Trophoblast cell (in vitro differentiated cells and primary cell): ENCODE results near the gene KCTD8.

Experiments used
- DNase-seq, 2 donors: peaks; one replicate each; pipeline ENCODE4 v3.0.0-alpha.2; 2016
- H2AFZ ChIP-seq: 2 replicates; pipeline ENCODE4 v1.6.1; 2013; ENCODE audit warnings: low read length, moderate library complexity, mild to moderate bottlenecking; ENCODE audit not compliant: insufficient read depth, poor library complexity
- H2AK5ac ChIP-seq: 2 replicates; pipeline ENCODE4 v1.6.1; 2013; ENCODE audit warnings: mild to moderate bottlenecking, low read length
- H2BK120ac ChIP-seq: 2 replicates; pipeline ENCODE4 v1.6.1; 2013; ENCODE audit warnings: low read length, mild to moderate bottlenecking, moderate library complexity; ENCODE audit not compliant: insufficient read depth, poor library complexity
- H2BK12ac ChIP-seq: 2 replicates; pipeline ENCODE4 v1.6.1; 2013; ENCODE audit warnings: mild to moderate bottlenecking, low read length, moderate library complexity
- H2BK5ac ChIP-seq: 2 replicates; pipeline ENCODE4 v1.6.1; 2013; ENCODE audit warnings: low read length, low read depth, moderate library complexity, mild to moderate bottlenecking; ENCODE audit not compliant: poor library complexity
- H3K14ac ChIP-seq: 2 replicates; pipeline ENCODE4 v1.6.1; 2013; ENCODE audit warnings: mild to moderate bottlenecking, low read length
- H3K18ac ChIP-seq: 2 replicates; pipeline ENCODE4 v1.6.1; 2013; ENCODE audit warnings: mild to moderate bottlenecking, low read length
- H3K23ac ChIP-seq: 2 replicates; pipeline ENCODE4 v1.6.1; 2013; ENCODE audit warnings: low read length
- H3K27ac ChIP-seq: 2 replicates; pipeline ENCODE4 v1.5.1; 2013; ENCODE audit warnings: low read depth, mild to moderate bottlenecking, inconsistent platforms, low read length, moderate library complexity
- H3K27me3 ChIP-seq: 2 replicates; pipeline ENCODE4 v1.6.1; 2013; ENCODE audit warnings: inconsistent platforms, mild to moderate bottlenecking, low read length, moderate library complexity; ENCODE audit not compliant: insufficient read depth
- H3K36me3 ChIP-seq, 2 experiments: 1 replicate in 1 of 2; 2 replicates in 1 of 2; pipeline ENCODE4 v1.6.1; 2013; ENCODE audit warnings: low read length in 2 of 2, mild to moderate bottlenecking in 2 of 2, moderate library complexity in 1 of 2; ENCODE audit not compliant: insufficient read depth in 2 of 2, control insufficient read depth in 1 of 2
- H3K4ac ChIP-seq: 2 replicates; pipeline ENCODE4 v1.6.1; 2013; ENCODE audit warnings: low read depth, mild to moderate bottlenecking, low read length, moderate library complexity
- H3K4me1 ChIP-seq, 2 experiments: 1 replicate in 1 of 2; 2 replicates in 1 of 2; pipeline ENCODE4 v1.6.1; 2013; ENCODE audit warnings: low read length in 2 of 2, mild to moderate bottlenecking in 2 of 2, moderate library complexity in 1 of 2; ENCODE audit not compliant: insufficient read depth in 2 of 2, control insufficient read depth in 1 of 2
- H3K4me2 ChIP-seq: 2 replicates; pipeline ENCODE4 v1.6.1; 2013; ENCODE audit warnings: inconsistent platforms, mild to moderate bottlenecking, low read length, moderate library complexity
- H3K4me3 ChIP-seq: 2 replicates; pipeline ENCODE4 v1.5.1; 2013; ENCODE audit warnings: mild to moderate bottlenecking, low read depth, low read length, inconsistent platforms
- H3K79me1 ChIP-seq: one replicate; pipeline ENCODE4 v1.6.1; 2013; ENCODE audit warnings: low read length
- H3K79me2 ChIP-seq: 2 replicates; pipeline ENCODE4 v1.6.1; 2013; ENCODE audit warnings: low read length, mild to moderate bottlenecking; ENCODE audit not compliant: control insufficient read depth, insufficient read depth, poor library complexity
- H3K9ac ChIP-seq: 2 replicates; pipeline ENCODE4 v1.6.1; 2013; ENCODE audit warnings: mild to moderate bottlenecking, low read length
- H3K9me3 ChIP-seq: 2 replicates; pipeline ENCODE4 v1.6.1; 2013; ENCODE audit warnings: low read depth, mild to moderate bottlenecking, control low read depth, inconsistent platforms, low read length; ENCODE audit not compliant: insufficient read depth
- H4K12ac ChIP-seq: 2 replicates; pipeline ENCODE4 v1.6.1; 2013; ENCODE audit warnings: low read depth, mild to moderate bottlenecking, low read length, moderate library complexity
- H4K8ac ChIP-seq: 2 replicates; pipeline ENCODE4 v1.6.1; 2013; ENCODE audit warnings: low read depth, mild to moderate bottlenecking, low read length, moderate library complexity
- H4K91ac ChIP-seq: one replicate; pipeline ENCODE4 v1.6.1; 2013; ENCODE audit warnings: low read depth, mild to moderate bottlenecking, low read length, moderate library complexity
- WGBS: extraction: QIAGEN DNeasy Blood & Tissue Kit; methylation state at CpG from one replicate; pipeline ENCODE4 v1.1.7; 2013; ENCODE audit warnings: missing lambda C conversion rate; ENCODE audit not compliant: insufficient read length, insufficient coverage; ENCODE audit errors: extremely low coverage; 5-methylcytosine and 5-hydroxymethylcytosine counted together

The KCTD8 gene

DNA sequence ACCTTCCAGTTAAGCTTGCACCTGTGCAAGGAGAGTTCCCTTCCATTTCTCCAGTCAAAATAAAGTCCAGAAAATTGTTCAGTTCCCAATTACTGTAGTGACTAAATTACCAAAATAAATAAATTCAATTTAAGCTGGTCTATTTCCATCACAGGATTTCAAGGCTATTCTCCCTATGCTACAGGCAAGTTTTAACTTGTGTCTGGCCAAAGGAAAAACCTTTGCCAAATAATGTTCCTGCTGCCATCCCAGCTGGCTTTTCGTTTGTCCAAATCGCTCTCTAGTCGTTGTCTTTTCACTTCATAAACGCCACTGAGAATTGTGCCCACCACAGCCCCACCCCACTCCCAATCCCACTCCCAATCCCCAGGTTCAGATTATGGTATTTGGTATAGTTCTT lies 2.4 kb downstream of the KCTD8 start:
- no peak overlapping the region for H3K14ac ChIP-seq
- no CpG with 5 or more reads among the region's 4 CpGs for WGBS

GRCh38 chr4:44438687-44439086 lies 9.9 kb downstream of the KCTD8 start:
- no peak overlapping the region for H2BK5ac ChIP-seq
- no peak overlapping the region for H3K14ac ChIP-seq
- H3K23ac ChIP-seq = no peak overlapping the region
- H3K4ac ChIP-seq = no peak overlapping the region
- H2AK5ac ChIP-seq = no peak overlapping the region
- H4K8ac ChIP-seq = no peak overlapping the region
- no peak overlapping the region for H3K9ac ChIP-seq
- no peak overlapping the region for H3K4me3 ChIP-seq
- no peak overlapping the region for H3K18ac ChIP-seq
- no peaks in the 10 kb centered on the region for H3K9me3 ChIP-seq
- no peak overlapping the region for H3K4me2 ChIP-seq
- no peak for DNase-seq
- H2AFZ ChIP-seq = no peak overlapping the region
- no peak overlapping the region for H2BK12ac ChIP-seq
- no peak overlapping the region for H4K12ac ChIP-seq
- H2BK120ac ChIP-seq = no peak overlapping the region
- H3K27me3 ChIP-seq = no peaks in the 10 kb centered on the region
- no peaks in the 10 kb centered on the region for H3K79me2 ChIP-seq
- no peak overlapping the region for H4K91ac ChIP-seq
- no peak overlapping the region for H3K27ac ChIP-seq
- no peaks in the 10 kb centered on the region for H3K36me3 ChIP-seq
- H3K79me1 ChIP-seq = no peaks in the 10 kb centered on the region
- no peaks in the 10 kb centered on the region for H3K4me1 ChIP-seq

More for the DNA sequence above, 2.4 kb downstream of the KCTD8 start:
- no peak overlapping the region for H2AK5ac ChIP-seq
- H3K18ac ChIP-seq = no peak overlapping the region
- H3K4me2 ChIP-seq = no peak overlapping the region
- no peak overlapping the region for H4K91ac ChIP-seq
- H2BK12ac ChIP-seq = no peak overlapping the region
- no peak overlapping the region for H3K9ac ChIP-seq
- no peaks in the 10 kb centered on the region for H3K79me1 ChIP-seq
- no peak overlapping the region for H4K12ac ChIP-seq
- peaks cover 25% of the 10 kb centered on the region for H3K27me3 ChIP-seq
- H4K8ac ChIP-seq = no peak overlapping the region
- no peaks in the 10 kb centered on the region for H3K9me3 ChIP-seq
- no peak overlapping the region for H3K4ac ChIP-seq
- H2BK5ac ChIP-seq = no peak overlapping the region
- no peak overlapping the region for H2AFZ ChIP-seq
- H3K36me3 ChIP-seq = no peaks in the 10 kb centered on the region
- no peak overlapping the region for H3K4me3 ChIP-seq
- H3K23ac ChIP-seq = no peak overlapping the region
- H3K27ac ChIP-seq = no peak overlapping the region
- H3K4me1 ChIP-seq = peaks cover 4 to 19% of the 10 kb centered on the region in 2 experiments
- H2BK120ac ChIP-seq = no peak overlapping the region
- DNase-seq = no peak
- no peaks in the 10 kb centered on the region for H3K79me2 ChIP-seq

DNA sequence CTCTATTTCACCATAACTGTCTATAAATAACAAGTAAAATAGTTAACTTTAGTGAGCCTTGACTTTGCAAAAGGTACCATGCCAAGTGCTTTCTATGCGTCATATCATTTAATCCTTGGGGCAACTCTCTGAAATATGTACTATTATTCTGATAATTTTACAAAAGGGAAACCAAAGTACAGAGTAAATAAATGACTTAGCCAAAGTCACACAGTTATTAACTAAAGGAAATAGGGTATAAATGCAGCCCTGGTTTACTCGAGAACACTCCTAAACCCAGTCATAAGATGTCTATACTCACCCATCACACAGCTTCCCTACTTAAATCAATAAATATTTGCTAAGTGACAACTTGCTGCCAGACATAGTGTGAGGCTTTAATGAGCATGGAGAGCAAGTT lies 14.4 kb downstream of the KCTD8 start:
- no peaks in the 10 kb centered on the region for H3K79me2 ChIP-seq
- WGBS = no CpG with 5 or more reads among the region's 2 CpGs
- no peak for DNase-seq

DNA sequence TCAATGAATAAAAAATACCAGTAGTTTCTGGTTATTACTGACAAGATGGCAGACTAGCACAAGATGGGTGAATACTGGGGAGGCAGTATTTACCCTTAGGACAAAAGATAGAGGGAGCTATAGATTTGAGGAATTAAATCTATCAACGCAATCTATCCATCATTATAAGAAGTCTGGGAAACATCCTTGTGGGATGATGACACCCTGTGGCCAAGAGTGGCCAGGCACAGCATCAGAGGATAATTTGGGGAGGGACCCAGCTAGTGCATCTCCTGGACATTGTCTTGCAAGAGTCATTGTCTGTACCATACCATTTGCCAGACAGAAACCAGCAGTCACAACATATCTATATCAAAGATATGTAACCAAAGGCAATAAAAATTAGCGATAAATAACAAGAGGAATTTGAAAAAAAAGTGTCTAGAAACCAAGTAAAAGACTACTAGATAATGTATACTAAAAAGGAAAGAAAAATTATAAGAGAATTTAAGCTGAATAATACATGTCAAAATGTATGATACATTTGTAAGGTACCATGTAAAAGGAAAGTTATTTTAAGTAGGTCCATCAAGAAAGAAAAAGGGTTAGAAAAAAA lies 22.9 kb downstream of the KCTD8 start:
- no peak overlapping the region for H3K4me3 ChIP-seq
- H2BK12ac ChIP-seq = no peak overlapping the region
- no peaks in the 10 kb centered on the region for H3K27me3 ChIP-seq
- H2BK120ac ChIP-seq = no peak overlapping the region
- no peak overlapping the region for H3K18ac ChIP-seq
- H3K4me2 ChIP-seq = no peak overlapping the region
- H3K23ac ChIP-seq = no peak overlapping the region
- H3K9me3 ChIP-seq = no peaks in the 10 kb centered on the region
- no peak overlapping the region for H3K14ac ChIP-seq
- H3K27ac ChIP-seq = no peak overlapping the region
- H4K8ac ChIP-seq = no peak overlapping the region
- H4K91ac ChIP-seq = no peak overlapping the region
- no peak overlapping the region for H3K9ac ChIP-seq
- H2BK5ac ChIP-seq = no peak overlapping the region
- no peaks in the 10 kb centered on the region for H3K36me3 ChIP-seq
- WGBS = no CpG with 5 or more reads among the region's 2 CpGs
- no peak overlapping the region for H3K4ac ChIP-seq
- H3K79me2 ChIP-seq = no peaks in the 10 kb centered on the region
- H3K4me1 ChIP-seq = no peaks in the 10 kb centered on the region
- H3K79me1 ChIP-seq = no peaks in the 10 kb centered on the region
- peak in 1 of 2 donors; percentile 24 for DNase-seq
- H2AK5ac ChIP-seq = no peak overlapping the region
- H2AFZ ChIP-seq = no peak overlapping the region
- H4K12ac ChIP-seq = no peak overlapping the region

More for the DNA sequence above, 14.4 kb downstream of the KCTD8 start:
- H3K4me2 ChIP-seq = no peak overlapping the region
- H3K27me3 ChIP-seq = no peaks in the 10 kb centered on the region
- no peak overlapping the region for H4K12ac ChIP-seq
- H3K4me3 ChIP-seq = no peak overlapping the region
- H3K27ac ChIP-seq = no peak overlapping the region
- no peak overlapping the region for H3K4ac ChIP-seq
- H3K9ac ChIP-seq = no peak overlapping the region
- no peaks in the 10 kb centered on the region for H3K4me1 ChIP-seq
- no peak overlapping the region for H2BK5ac ChIP-seq
- no peak overlapping the region for H2BK120ac ChIP-seq
- H4K91ac ChIP-seq = no peak overlapping the region
- H3K79me1 ChIP-seq = no peaks in the 10 kb centered on the region
- H3K9me3 ChIP-seq = no peaks in the 10 kb centered on the region
- no peaks in the 10 kb centered on the region for H3K36me3 ChIP-seq
- no peak overlapping the region for H3K18ac ChIP-seq
- no peak overlapping the region for H2BK12ac ChIP-seq
- no peak overlapping the region for H2AK5ac ChIP-seq
- no peak overlapping the region for H2AFZ ChIP-seq
- H3K14ac ChIP-seq = no peak overlapping the region
- no peak overlapping the region for H4K8ac ChIP-seq
- no peak overlapping the region for H3K23ac ChIP-seq
